GM23338 (cell line): Measurements from ENCODE around the gene CUL7.

Source experiments
- EZH2 ChIP-seq: fragments of 200-600 bp; sonication (generic); IDR thresholded peaks from one replicate; pipeline ENCODE4 v1.8.0; 2017; ENCODE audit warnings: antibody characterized with exemption, mild to moderate bottlenecking, low read depth; ENCODE audit not compliant: unreplicated experiment
- TF ChIP-seq, protein P1 (sequence below), 2 experiments: fragments of 200-600 bp in 1 of 2; sonication (generic) in 1 of 2; conservative IDR thresholded peaks; 2 replicates each; pipeline versions ENCODE4 v1.5.1 to v1.6.1; 2016 to 2017; ENCODE audit warnings: antibody characterized with exemption in 2 of 2, low read depth in 2 of 2, mild to moderate bottlenecking in 2 of 2, moderate library complexity in 1 of 2

DNA sequence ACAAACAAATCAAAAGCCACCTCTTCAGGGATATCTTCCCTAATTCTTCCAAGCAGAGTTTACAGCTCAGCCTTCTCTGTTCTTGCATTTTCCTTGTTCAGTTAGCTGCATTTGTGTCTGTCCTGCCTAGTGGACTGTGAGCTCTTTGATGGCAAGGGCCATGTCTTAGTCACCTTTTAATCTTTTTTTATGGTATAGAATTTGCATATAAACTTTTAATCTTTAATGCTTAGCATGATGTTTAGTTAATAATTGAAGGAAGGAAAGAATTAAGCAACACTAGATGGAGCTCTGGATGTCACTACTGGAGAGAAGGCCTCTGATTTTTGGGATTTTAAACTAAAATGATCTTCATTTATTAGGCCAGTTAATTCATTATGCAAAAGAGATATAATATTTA is 57.1 kb downstream of the CUL7 start:
- TF ChIP-seq EZH2 = no peak
- TF ChIP-seq, protein P1, sequence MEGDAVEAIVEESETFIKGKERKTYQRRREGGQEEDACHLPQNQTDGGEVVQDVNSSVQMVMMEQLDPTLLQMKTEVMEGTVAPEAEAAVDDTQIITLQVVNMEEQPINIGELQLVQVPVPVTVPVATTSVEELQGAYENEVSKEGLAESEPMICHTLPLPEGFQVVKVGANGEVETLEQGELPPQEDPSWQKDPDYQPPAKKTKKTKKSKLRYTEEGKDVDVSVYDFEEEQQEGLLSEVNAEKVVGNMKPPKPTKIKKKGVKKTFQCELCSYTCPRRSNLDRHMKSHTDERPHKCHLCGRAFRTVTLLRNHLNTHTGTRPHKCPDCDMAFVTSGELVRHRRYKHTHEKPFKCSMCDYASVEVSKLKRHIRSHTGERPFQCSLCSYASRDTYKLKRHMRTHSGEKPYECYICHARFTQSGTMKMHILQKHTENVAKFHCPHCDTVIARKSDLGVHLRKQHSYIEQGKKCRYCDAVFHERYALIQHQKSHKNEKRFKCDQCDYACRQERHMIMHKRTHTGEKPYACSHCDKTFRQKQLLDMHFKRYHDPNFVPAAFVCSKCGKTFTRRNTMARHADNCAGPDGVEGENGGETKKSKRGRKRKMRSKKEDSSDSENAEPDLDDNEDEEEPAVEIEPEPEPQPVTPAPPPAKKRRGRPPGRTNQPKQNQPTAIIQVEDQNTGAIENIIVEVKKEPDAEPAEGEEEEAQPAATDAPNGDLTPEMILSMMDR (conservative IDR thresholded peaks at IDR 0.05; ENCODE audit: low read depth in 2 of 2) = no peak
